HG02571 (cell line): ENCODE measurements around the gene CIRBP.

ENCODE experiments used
- ATAC-seq: cut with Tn5 transposase; IDR thresholded peaks from one replicate; pipeline ENCODE4 v1.9.1; 2021; ENCODE audit warnings: mild to moderate bottlenecking, moderate library complexity; ENCODE audit not compliant: unreplicated experiment

CIRBP gene

DNA sequence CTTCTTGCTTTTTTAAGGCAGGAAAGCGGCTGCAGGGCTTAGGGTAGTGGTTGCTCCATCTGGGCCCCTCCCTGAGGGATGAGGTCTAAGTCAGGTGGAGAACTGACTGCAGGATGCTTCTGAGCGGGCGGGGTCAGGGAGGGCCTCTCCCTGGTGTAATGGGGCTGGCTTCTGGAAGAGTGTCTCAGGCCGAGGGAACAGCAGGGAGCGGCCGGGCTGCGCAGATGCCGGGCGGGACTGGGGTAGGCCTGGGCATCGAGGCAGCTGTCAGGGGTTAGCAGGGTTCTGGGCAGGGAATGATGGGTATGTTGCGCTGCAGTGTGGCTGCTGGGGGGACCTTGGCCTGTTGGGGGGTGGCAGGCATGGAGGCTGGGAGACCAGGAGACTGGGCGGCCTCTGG is 8.9 kb downstream of the CIRBP start:
- no peak for ATAC-seq

DNA sequence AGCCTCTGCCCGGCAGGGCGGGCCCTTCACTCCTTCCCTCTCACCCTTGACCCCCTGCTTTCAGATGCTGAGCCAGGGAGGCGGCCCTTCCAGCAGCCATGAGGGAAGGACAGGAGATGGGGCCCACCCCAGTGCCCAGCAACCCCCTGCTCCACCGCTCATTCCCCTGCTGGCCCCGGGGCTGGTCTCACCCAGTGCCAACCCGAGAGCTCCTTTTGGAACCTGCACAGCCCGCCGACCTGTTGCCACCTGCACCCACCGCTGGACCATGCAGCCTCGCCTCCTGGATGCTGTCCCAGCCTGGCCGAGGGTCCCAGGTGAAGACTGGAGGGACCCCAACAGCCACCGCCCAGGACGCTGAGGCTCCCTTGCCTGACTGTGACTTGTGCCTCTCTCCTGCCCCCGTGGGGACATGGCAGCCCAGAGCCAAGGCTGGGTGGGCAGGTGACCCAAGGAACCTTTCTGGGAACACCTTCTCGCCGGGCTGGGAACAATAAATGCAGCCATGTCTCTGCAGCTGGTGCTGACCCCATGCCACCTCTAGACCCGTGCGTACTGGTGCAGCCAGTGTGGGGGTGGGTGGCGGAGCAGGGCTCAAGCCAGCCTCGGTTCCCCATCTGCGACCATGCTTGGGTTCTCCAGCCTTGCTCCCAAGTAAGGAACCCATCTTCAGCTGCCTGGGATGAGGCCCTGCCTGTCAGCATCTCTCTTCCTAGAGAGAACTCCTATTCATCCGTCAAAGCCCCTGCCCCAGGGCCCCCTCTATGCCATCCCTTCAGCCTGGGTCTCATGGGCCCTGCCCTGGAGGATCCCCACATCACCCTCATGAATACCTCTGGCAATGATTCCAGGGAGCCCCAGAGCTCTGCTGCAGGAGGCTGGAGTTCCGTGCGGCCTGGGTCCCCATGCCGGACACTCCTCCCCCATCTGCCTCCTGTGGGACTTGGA is 9.9 kb downstream of the CIRBP start:
- no peak for ATAC-seq

DNA sequence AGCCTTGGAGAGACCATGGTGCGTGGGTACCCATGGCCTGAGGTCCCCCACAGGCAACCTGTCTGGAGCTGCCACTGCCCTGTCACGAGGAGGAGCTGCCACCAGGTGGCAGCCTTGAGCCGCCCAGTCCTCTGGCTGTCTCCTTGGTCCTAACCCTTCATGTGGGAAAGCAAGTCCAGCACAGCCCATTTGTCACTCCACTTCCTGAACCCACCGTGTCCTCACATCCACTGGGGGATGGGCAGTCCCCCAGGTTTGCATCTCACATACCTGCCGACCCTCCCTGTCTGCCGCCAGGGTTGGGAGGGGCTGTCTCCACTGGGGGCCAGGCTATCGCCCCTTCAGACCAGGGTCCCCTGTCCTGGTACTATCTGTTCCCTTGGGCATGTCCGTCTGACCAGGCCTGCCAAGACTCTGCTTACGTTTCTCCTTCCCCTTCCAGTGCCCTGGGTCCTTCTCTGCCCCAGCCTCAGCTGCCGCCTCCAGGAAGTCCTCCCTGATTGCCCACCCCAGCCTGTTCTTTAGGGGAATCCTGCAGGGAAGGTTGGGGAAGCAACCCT is 10.7 kb downstream of the CIRBP start:
- no peak for ATAC-seq

DNA sequence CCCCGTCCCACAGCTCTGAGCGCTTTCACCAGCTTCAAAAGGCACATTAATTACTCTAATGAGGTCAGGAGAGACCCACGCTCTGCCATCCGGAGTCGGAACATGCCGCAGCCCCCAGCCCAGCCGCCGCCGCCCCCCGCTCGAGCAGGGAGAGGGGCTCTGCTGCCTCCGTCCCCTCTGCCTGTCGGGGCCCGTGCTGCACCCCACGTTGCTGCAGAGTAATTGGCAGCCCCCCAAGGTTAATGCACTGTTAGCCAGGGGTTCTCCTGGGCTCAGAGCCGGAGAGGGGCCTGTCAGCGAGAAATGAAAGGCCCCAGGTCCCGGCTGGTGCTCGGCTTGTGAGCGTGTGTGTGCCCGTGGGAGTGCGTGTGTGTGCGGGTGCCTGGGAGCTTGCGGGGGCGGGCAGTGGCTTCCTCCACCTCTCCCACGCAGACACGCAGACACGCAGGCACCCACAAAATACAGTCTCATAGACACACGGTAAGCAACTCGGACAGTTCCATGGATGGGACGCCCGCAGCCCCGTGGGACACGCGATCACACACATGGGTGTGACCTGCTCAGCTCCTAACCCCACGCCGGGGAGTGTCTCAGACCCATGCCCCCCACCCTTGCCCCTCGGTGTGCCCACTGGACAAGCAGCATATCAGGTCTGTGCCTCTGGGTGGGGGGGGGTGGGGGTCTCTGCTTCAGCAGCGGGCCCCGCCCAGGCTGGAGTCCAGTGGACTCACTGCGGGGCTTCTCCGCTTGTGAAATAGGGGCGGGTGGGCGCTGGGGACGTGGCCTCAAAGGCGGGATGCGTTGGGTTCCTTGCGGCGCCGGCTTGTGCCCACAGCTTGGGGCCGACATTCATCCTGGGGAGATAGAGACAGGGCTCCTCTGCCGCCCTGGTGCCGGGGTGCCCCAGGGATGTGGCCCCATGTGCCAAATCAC is 11.8 kb downstream of the CIRBP start:
- no peak for ATAC-seq

DNA sequence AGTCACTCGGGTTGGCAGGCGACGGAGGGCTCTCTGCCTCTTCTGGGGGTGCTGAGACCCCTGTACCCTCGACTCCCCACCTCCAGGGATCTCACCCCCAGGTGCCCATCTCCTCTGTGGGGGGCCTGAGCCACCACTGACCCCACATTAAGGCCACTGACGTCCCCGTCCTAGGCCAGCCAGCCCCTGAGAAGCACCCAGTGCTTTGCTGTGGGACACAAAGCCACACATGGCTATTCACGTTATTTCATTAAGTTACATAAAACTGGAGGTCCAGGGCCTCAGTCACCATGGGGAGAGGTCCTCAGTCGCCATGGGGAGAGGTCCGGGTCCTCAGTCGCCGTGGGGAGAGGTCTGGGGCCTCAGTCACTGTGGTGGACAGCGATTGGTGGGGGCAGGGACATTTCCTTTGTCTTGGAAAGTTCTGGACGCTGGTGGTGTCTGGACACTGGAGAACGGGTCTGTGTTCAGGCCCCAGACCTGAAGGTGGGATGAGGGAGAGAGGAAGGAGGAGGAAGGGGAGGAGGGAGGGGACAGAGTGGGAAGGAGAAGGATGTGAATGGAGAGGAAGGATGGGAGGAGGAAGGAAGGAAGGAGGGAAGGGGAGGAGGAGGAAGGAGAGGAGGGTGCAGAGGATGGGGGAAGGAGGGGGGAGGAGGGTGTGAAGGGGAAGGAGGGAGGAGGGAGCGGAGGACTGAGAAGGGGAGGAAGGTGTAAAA is 12.6 kb downstream of the CIRBP start:
- no peak for ATAC-seq

DNA sequence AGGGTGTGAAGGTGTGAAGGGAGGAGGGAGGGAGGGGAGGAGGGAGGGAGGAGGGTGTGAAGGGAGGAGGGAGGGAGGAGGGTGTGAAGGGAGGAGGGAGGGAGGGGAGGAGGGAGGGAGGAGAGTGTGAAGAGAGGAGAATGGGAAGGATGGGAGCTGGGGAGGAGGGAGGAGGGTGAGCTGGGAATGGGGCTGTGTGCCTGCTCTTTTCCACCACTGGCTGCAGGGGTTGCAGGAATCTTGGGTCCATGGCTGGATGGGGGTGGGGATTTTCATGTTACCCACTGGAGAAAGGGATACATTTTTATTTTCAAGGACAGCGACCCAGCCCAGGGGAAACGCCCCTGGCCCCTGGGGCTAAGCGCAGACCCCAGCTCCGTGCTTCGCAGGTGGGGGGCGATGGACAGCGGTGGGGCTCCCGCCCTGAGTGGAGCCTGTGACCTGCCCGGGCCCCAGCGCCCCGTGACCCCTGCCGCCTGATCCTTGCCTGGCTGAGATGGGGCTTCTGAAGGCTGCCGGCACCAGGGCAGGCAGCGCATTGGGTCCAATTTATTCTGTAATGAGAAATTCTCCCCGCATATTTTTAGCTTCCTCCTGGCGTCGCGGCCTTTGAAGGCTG is 13.6 kb downstream of the CIRBP start:
- ATAC-seq: no peak

DNA sequence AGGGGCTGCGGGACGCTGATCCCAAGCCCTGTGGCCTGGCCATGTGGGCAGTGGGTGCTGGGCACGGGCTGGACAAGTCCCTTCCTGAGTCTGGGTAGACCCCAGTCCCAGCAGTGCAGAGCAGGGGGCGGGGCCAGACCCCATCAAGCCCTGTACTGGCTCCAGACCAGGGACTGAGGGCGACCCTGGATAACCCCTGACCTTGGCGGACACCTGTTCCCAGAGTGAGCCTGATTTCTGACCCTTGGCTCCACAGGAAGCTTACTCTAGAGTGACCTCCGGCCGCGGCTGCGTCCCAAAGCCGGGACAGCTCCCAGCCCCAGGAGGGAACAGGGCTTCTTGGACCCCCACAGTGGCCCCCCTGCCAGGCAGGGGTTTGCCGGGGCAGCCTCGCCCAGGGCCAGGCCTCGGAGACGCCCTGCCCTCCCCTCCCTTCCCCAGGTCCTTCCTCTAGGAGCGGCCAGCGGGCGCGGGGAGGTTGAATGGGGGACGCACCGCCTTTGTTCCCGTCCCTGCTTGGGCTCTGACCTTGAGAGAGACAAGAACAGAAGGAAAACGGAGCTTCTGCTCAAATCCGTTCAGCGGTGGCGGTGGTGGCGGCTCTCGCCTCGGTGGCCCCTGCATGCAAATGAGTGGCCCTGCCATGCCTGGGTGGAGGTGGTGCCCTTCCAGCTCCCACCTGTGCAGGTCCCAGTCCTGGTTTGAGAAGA is 14.2 kb downstream of the CIRBP start:
- no peak for ATAC-seq

DNA sequence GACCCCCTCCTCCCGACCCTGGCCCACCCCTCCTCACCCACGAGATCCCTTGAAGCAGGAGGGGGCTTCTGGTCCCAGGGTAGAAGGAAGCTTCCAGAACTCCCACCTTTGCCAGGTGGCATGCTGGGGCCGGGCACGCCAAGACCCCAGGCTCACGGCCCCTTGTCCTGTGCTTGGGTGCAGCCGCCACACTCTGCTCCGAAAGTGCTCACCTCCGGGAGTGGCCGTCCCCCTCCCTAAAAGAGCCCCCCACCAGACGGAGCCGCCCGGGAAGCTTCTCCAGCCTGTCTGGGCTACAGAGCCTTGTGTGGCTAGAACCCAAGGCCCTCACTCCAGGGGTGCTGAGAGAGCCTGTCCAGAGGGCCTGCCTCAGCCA is 14.8 kb downstream of the CIRBP start:
- no peak for ATAC-seq

DNA sequence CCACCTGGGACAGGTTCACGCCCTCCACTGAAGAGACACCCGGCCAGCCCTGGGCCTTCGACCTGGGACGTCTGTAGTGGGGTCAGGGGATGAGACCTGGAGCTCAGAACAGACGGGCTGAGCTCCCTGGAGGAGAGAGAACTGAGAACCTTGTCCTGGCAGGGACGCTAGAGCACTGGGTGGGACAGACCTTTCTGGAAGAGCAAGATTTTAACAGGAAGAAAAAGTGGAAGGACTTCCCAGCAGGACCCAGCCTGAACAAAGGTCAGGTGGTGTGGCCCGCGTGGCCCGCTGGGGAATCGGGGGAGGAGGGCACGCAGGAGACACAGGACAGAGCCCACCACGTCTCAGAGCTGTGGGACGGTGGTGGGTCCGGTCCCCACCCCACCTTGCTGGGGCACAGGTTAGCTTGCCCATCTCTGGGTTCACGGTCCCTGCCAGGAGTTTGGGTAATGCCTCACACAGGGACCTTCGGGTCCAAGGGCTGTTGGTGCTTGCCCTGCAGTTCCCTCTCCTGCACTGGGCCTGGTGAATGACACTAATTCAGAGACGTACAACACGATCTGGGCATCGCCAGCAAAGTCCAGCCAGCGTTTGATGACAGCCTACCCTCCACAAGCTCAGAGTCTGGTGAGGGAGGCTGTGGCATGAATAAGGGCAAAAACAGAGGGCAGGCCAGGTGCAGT is 15.3 kb downstream of the CIRBP start:
- no peak for ATAC-seq

DNA sequence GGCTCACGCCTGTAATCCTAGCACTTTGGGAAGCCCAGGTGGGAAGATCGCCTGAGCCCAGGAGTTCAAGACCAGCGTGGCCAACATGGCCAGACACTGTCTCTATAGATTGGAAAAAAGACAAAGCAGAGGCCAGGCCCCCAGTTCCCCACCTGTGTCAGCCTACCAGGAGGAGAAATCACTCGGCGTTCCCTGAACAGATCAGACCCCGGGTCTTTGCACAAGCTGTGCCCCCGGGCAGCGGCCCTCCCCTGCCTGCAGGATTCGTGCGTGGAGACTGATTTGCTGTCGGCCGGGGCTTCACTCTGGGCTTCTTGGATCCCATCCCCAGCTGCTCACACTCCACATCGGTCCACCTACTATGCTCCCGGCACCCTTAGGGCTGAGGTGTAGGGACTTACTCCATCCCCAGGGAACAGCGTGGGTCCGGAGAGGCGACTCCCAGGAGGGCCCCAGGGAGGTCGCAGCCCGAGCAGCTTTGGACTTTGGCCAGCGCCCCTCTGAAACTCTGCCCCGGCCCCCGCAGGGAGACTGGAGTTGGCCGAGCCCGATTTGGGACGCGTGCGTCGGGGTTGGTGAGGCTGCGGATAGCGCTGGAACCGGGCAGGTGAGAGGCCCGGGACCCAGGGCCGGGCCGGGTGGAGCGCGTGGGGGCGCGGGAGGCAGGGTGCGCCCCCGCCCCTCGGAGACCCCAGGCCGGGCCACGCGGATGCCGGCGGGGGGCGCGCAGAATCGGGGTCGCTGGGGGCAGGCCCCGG is 16.0 kb downstream of the CIRBP start:
- ATAC-seq: no peak

DNA sequence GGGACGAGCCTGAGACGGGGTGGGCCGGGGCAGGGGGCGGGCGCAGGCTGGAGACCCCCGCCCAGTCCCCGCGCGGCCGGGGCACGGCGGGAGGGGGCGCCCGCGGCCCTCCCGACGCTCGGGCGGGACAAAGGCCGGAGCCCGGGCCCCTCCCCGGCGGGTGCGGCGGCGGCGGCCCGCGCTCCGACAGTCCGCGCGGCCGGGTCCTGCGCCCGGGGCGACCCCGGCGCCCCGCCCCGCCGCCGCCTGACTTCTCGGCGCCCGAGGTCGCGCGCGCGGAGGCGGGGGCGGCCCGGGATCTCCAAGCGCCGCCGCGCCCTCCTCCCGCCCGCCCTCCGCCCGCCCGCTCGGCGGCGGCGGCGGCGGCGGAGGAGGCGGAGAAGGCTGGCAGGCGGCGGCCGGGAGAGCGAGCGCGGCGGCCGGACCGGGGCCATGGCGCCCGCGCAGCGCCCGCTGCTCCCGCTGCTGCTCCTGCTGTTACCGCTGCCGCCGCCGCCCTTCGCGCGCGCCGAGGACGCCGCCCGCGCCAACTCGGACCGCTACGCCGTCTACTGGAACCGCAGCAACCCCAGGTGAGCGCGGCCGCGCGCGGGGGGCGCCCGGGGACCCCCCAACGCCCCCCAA is 16.7 kb downstream of the CIRBP start, which contains the start of gene EFNA2:
TSS of gene EFNA2 (plus strand) at position 137 of the 624 bp plus-strand sequence. CDS start at position 433, 296 bp downstream.
- no peak for ATAC-seq

DNA sequence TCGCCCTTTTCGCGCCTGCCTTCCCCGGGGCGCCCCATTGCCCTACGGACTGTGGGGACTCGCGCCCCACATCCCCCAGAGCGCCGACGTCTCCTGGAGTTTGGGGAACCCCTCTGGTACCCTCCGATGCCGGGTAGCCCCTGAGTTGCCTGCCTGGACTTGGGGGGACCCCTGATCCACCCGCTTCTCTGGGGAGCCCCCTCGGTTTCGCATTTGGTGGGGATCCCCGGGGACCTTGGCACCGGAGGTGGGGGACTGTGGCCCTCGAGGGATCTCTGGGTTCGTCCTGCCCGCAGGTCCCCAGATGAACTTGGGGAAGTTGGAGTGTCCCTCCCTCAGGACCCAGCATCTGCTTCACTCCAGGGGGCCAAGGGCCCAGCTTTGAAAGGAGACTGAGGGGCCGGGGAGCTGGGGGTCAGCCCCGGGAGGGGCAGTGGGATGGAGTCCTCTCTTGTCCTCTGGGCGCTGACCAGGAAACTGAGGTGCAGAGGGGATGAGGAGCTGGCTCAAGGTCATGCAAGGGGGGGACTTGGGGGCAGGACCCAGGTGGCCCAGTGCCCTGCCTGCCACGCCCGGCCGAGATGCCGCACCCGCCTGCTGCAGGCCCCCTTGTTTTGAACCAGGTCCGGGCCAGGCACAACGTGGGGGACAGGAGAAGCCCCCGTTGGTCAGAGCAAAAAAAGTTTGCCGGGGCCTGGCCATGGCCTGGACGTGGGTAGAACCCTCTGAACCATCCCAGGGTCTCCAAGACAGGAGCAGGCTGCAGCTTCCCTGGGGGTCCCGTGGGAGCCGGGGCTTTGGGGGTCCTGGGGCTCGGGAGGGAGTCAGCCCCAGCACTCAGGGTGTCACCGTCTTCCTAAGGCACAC is 17.6 kb downstream of the CIRBP start:
- no peak for ATAC-seq

DNA sequence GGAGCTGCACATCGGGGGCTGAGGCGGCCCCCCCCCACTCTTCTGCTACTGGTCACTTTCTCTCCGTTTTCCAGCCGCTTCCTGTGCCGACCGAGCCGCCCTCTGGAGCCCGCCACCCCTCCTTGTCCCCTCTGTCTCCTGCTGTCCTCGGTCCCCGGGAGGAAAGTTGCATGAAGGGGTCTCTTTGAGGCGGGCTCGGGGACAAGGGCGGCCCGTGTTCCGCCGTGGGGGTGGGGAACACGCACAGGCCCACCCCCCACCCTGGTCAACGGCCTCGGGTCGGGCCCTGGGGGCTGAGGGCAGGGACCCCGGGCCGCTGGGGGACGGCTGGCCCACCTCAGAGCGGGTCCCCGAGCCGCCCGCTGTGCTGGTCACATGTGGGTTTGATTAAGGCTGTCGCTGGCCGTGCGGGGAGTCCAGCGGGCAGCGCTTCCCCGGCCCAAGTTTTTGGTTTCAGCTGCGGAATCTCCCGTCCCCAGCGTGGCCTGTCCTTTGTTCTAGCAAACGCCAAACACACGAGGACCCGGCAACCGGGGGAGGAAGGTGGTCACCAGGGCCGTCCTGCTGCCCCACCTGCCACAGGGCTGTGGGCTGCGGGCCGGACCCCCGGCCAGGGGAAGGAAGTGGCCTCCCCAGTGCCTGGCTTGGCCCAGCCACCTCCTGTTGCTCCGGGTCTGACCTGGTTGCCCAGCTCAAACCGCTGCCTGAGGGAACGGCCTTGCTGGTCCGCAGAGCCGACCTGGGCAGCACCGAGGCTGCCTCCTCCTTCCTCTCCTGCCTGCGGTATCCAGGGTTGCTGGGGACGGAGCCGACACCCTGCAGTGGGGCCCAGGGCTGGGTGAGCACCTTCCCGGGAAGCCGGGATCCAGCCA is 18.5 kb downstream of the CIRBP start:
- ATAC-seq: no peak

DNA sequence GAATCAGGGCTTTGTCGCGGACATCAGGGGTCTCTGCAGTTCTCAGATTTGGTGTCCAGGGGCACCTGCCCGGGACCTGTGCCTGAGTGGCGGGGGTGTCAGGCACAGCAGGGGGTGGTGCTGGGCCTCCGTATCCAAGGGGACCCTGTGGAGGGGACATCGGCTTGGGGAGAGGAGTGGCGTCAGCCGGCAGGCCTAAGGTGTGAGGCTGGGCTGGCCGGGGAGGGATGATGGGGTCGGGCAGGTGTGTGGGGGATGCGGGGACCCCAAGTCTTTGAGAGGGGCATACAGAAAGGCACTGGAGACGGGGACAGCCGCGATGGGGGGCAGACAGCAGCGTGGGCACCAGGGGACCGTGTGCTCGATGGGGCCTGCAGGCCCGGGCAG is 19.1 kb downstream of the CIRBP start:
- no peak for ATAC-seq

DNA sequence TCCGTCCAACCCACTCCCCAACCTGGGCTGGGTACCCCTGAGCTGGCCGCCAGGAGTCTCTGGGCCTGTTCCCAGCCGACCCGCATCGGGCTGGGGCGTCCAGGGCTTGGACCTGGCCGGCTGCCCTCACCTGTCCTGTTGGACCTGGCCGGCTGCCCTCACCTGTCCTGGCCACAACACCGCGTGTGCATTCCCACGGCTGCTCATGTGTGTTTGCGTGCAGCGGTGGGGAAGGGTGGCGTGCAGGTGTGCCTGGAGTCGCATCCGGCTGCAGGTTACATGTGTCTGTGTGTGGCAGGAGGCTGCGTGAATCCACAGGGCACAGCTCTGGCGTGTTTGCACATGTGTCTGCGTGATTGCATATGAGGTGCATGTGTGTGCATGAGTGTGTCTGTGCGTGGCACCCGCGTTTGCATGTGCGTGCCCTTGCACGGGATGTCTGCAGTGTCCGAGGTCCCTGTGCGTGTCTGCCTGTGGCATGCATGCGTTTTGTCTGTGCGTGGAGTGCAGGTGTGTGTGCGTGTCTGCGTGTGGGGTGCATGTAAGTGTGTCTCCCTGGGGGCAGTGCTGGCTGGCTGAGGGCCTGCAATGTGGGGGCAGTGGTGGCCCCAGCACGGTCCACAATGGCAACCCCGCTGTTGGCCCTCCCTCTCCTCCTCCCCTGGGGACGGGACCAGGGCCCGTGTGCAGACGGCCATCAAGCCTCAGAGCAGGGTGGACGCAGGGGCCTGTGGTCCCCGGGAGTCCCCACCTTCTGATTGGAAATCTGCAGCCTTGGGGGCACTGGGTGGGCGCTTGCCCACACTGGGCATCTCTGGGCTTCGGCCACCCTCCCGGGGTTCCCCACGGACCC is 19.9 kb downstream of the CIRBP start:
- no peak for ATAC-seq
